ENCODE results near the gene SLC13A5.
"Not testable (repeated sequence)": the region's sequence is repeated elsewhere in the genome, so short reads cannot be mapped to it uniquely, and the experiment has no call there.

The SLC13A5 gene

GRCh38 chr17:6746665-6747064, 33.5 kb upstream of the SLC13A5 start:
- not testable (repeated sequence) for H3K36me3 ChIP-seq (ENCODE audit: insufficient read depth, low read depth, low read length); H3K27ac ChIP-seq (ENCODE audit: low read length); H3K9ac ChIP-seq (ENCODE audit: low read depth, low read length); H3K4me3 ChIP-seq (ENCODE audit: low read length); H3K27me3 ChIP-seq (ENCODE audit: insufficient read depth, low read length); H3K4me1 ChIP-seq (ENCODE audit: insufficient read depth, low read length); H3K9me3 ChIP-seq (ENCODE audit: insufficient read depth, low read depth, low read length)

GRCh38 chr17:6729531-6729930, 16.4 kb upstream of the SLC13A5 start:
- no peaks in the 10 kb centered on the region for H3K4me1 ChIP-seq (ENCODE audit: insufficient read depth, low read length)
- H3K27ac ChIP-seq (ENCODE audit: low read length) = no peak overlapping the region
- H3K9ac ChIP-seq (ENCODE audit: low read depth, low read length) = no peak overlapping the region
- H3K9me3 ChIP-seq (ENCODE audit: insufficient read depth, low read depth, low read length) = no peaks in the 10 kb centered on the region
- peaks cover 5% of the 10 kb centered on the region; the same call in 1 of the 2 replicates for H3K27me3 ChIP-seq (ENCODE audit: insufficient read depth, low read length)
- H3K36me3 ChIP-seq (ENCODE audit: insufficient read depth, low read depth, low read length) = no peaks in the 10 kb centered on the region
- no peak overlapping the region for H3K4me3 ChIP-seq (ENCODE audit: low read length)

GRCh38 chr17:6724009-6724408, 10.8 kb upstream of the SLC13A5 start:
- Histone ChIP-seq H3K9me3 (ENCODE audit: insufficient read depth, low read depth, low read length) (no peaks in the 10 kb centered on the region), H3K27ac (ENCODE audit: low read length) (no peak overlapping the region), H3K4me1 (ENCODE audit: insufficient read depth, low read length) (no peaks in the 10 kb centered on the region), H3K36me3 (ENCODE audit: insufficient read depth, low read depth, low read length) (no peaks in the 10 kb centered on the region), H3K27me3 (ENCODE audit: insufficient read depth, low read length) (peaks cover 16% of the 10 kb centered on the region), H3K4me3 (ENCODE audit: low read length) (no peak overlapping the region), H3K9ac (ENCODE audit: low read depth, low read length) (no peak overlapping the region)

- no peaks in the 10 kb centered on the region for H3K4me1 ChIP-seq (ENCODE audit: insufficient read depth, low read length)
- H3K9me3 ChIP-seq (ENCODE audit: insufficient read depth, low read depth, low read length) = no peaks in the 10 kb centered on the region
- no peak overlapping the region for H3K4me3 ChIP-seq (ENCODE audit: low read length)
- H3K9ac ChIP-seq (ENCODE audit: low read depth, low read length) = no peak overlapping the region
- peaks cover 16% of the 10 kb centered on the region for H3K27me3 ChIP-seq (ENCODE audit: insufficient read depth, low read length)
- H3K27ac ChIP-seq (ENCODE audit: low read length) = no peak overlapping the region
- no peaks in the 10 kb centered on the region for H3K36me3 ChIP-seq (ENCODE audit: insufficient read depth, low read depth, low read length)
These were observed 8.6 kb upstream of the SLC13A5 start for GRCh38 chr17:6721744-6722143.

GRCh38 chr17:6716736-6717135, 3.6 kb upstream of the SLC13A5 start:
- Histone ChIP-seq H3K9me3 (ENCODE audit: insufficient read depth, low read depth, low read length) (no peaks in the 10 kb centered on the region), H3K4me1 (ENCODE audit: insufficient read depth, low read length) (peaks cover 8% of the 10 kb centered on the region), H3K27me3 (ENCODE audit: insufficient read depth, low read length) (peaks cover 41% of the 10 kb centered on the region), H3K27ac (ENCODE audit: low read length) (no peak overlapping the region), H3K4me3 (ENCODE audit: low read length) (no peak overlapping the region), H3K36me3 (ENCODE audit: insufficient read depth, low read depth, low read length) (no peaks in the 10 kb centered on the region), H3K9ac (ENCODE audit: low read depth, low read length) (no peak overlapping the region)

GRCh38 chr17:6714315-6714874, 1.2 kb upstream of the SLC13A5 start:
- no peaks in the 10 kb centered on the region for H3K36me3 ChIP-seq (ENCODE audit: insufficient read depth, low read depth, low read length)
- peaks cover 43% of the 10 kb centered on the region for H3K27me3 ChIP-seq (ENCODE audit: insufficient read depth, low read length)
- peak overlapping the region; percentile 73; the same call in 1 of the 2 replicates for H3K4me3 ChIP-seq (ENCODE audit: low read length)
- H3K4me1 ChIP-seq (ENCODE audit: insufficient read depth, low read length) = peaks cover 8% of the 10 kb centered on the region
- peak overlapping the region; percentile 58; the same call in 1 of the 2 replicates for H3K9ac ChIP-seq (ENCODE audit: low read depth, low read length)
- no peak overlapping the region for H3K27ac ChIP-seq (ENCODE audit: low read length)
- no peaks in the 10 kb centered on the region for H3K9me3 ChIP-seq (ENCODE audit: insufficient read depth, low read depth, low read length)

- Histone ChIP-seq H3K4me1 (ENCODE audit: insufficient read depth, low read length) (peaks cover 8% of the 10 kb centered on the region), H3K9ac (ENCODE audit: low read depth, low read length) (peak overlapping the region; percentile 58; the same call in 1 of the 2 replicates)
These were observed 726 bp upstream of the SLC13A5 start for GRCh38 chr17:6713918-6714271.

GRCh38 chr17:6712854-6713129, 377 bp downstream of the SLC13A5 start:
- peaks cover 43% of the 10 kb centered on the region for H3K27me3 ChIP-seq (ENCODE audit: insufficient read depth, low read length)
- no peaks in the 10 kb centered on the region for H3K9me3 ChIP-seq (ENCODE audit: insufficient read depth, low read depth, low read length)
- no peak overlapping the region for H3K27ac ChIP-seq (ENCODE audit: low read length)
- no peaks in the 10 kb centered on the region for H3K36me3 ChIP-seq (ENCODE audit: insufficient read depth, low read depth, low read length)
- H3K9ac ChIP-seq (ENCODE audit: low read depth, low read length) = no peak overlapping the region
- H3K4me3 ChIP-seq (ENCODE audit: low read length) = peak overlapping the region; percentile 73
- H3K4me1 ChIP-seq (ENCODE audit: insufficient read depth, low read length) = peaks cover 8% of the 10 kb centered on the region

More at GRCh38 chr17:6713918-6714271, 726 bp upstream of the SLC13A5 start:
- no peaks in the 10 kb centered on the region for H3K9me3 ChIP-seq (ENCODE audit: insufficient read depth, low read depth, low read length)
- peaks cover 43% of the 10 kb centered on the region for H3K27me3 ChIP-seq (ENCODE audit: insufficient read depth, low read length)
- H3K27ac ChIP-seq (ENCODE audit: low read length) = no peak overlapping the region
- H3K4me3 ChIP-seq (ENCODE audit: low read length) = peak overlapping the region; percentile 73
- H3K36me3 ChIP-seq (ENCODE audit: insufficient read depth, low read depth, low read length) = no peaks in the 10 kb centered on the region

GRCh38 chr17:6712058-6712853, 913 bp downstream of the SLC13A5 start:
- Histone ChIP-seq H3K4me1 (ENCODE audit: insufficient read depth, low read length) (peaks cover 8% of the 10 kb centered on the region), H3K27ac (ENCODE audit: low read length) (no peak overlapping the region), H3K27me3 (ENCODE audit: insufficient read depth, low read length) (peaks cover 43% of the 10 kb centered on the region), H3K9ac (ENCODE audit: low read depth, low read length) (no peak overlapping the region), H3K9me3 (ENCODE audit: insufficient read depth, low read depth, low read length) (no peaks in the 10 kb centered on the region), H3K4me3 (ENCODE audit: low read length) (peak overlapping the region; percentile 73; the same call in 1 of the 2 replicates), H3K36me3 (ENCODE audit: insufficient read depth, low read depth, low read length) (no peaks in the 10 kb centered on the region)

- H3K27me3 ChIP-seq (ENCODE audit: insufficient read depth, low read length) = peaks cover 43% of the 10 kb centered on the region
- H3K36me3 ChIP-seq (ENCODE audit: insufficient read depth, low read depth, low read length) = no peaks in the 10 kb centered on the region
- no peak overlapping the region for H3K27ac ChIP-seq (ENCODE audit: low read length)
- no peak overlapping the region for H3K9ac ChIP-seq (ENCODE audit: low read depth, low read length)
- H3K4me1 ChIP-seq (ENCODE audit: insufficient read depth, low read length) = peaks cover 8% of the 10 kb centered on the region
- no peaks in the 10 kb centered on the region for H3K9me3 ChIP-seq (ENCODE audit: insufficient read depth, low read depth, low read length)
- H3K4me3 ChIP-seq (ENCODE audit: low read length) = no peak overlapping the region
These were observed 1.5 kb downstream of the SLC13A5 start for GRCh38 chr17:6711681-6712057.

- H3K27me3 ChIP-seq (ENCODE audit: insufficient read depth, low read length) = peaks cover 43% of the 10 kb centered on the region
- H3K9me3 ChIP-seq (ENCODE audit: insufficient read depth, low read depth, low read length) = no peaks in the 10 kb centered on the region
- no peak overlapping the region for H3K4me3 ChIP-seq (ENCODE audit: low read length)
- H3K9ac ChIP-seq (ENCODE audit: low read depth, low read length) = no peak overlapping the region
- no peaks in the 10 kb centered on the region for H3K36me3 ChIP-seq (ENCODE audit: insufficient read depth, low read depth, low read length)
- peaks cover 8% of the 10 kb centered on the region for H3K4me1 ChIP-seq (ENCODE audit: insufficient read depth, low read length)
- no peak overlapping the region for H3K27ac ChIP-seq (ENCODE audit: low read length)
These were observed 2.0 kb downstream of the SLC13A5 start for GRCh38 chr17:6711081-6711674.

GRCh38 chr17:6710317-6710716, 2.9 kb downstream of the SLC13A5 start:
- H3K4me1 ChIP-seq (ENCODE audit: insufficient read depth, low read length) = peaks cover 8% of the 10 kb centered on the region
- H3K9ac ChIP-seq (ENCODE audit: low read depth, low read length) = no peak overlapping the region
- no peaks in the 10 kb centered on the region for H3K36me3 ChIP-seq (ENCODE audit: insufficient read depth, low read depth, low read length)
- no peaks in the 10 kb centered on the region for H3K9me3 ChIP-seq (ENCODE audit: insufficient read depth, low read depth, low read length)
- no peak overlapping the region for H3K27ac ChIP-seq (ENCODE audit: low read length)
- peaks cover 43% of the 10 kb centered on the region for H3K27me3 ChIP-seq (ENCODE audit: insufficient read depth, low read length)
- no peak overlapping the region for H3K4me3 ChIP-seq (ENCODE audit: low read length)
